Endothelial cell of umbilical vein (primary cell): ENCODE data around the gene ZNF281.

Experiments used
- CTCF ChIP-seq, 2 donors: IDR thresholded peaks; 1 replicate in 1 of 2; 2 replicates in 1 of 2; pipeline ENCODE4 v1.5.1; 2011; ENCODE audit warnings: low read length in 2 of 2, mild to moderate bottlenecking in 2 of 2, moderate library complexity in 2 of 2, control low read depth in 1 of 2, inconsistent platforms in 1 of 2, low read depth in 1 of 2; ENCODE audit not compliant: insufficient read depth in 1 of 2; ENCODE audit errors: extremely low read depth in 1 of 2
- EZH2 ChIP-seq: IDR thresholded peaks from 2 replicates; pipeline ENCODE4 v1.6.1; 2012; ENCODE audit warnings: borderline replicate concordance, low read depth, mild to moderate bottlenecking, moderate library complexity, low read length, inconsistent platforms; ENCODE audit not compliant: severe bottlenecking
- FOS ChIP-seq: IDR thresholded peaks from 2 replicates; pipeline ENCODE4 v1.6.1; 2011; ENCODE audit warnings: mild to moderate bottlenecking, low read length, moderate library complexity, borderline replicate concordance; ENCODE audit not compliant: insufficient read depth
- JUN ChIP-seq: IDR thresholded peaks from 2 replicates; pipeline ENCODE4 v1.6.1; 2011; ENCODE audit warnings: borderline replicate concordance, low read depth; ENCODE audit not compliant: insufficient read length, insufficient read depth
- POLR2A ChIP-seq: IDR thresholded peaks from 2 replicates; pipeline ENCODE4 v1.6.1; 2012; ENCODE audit warnings: low read depth, mild to moderate bottlenecking, control low read depth, low read length
- POLR2AphosphoS5 ChIP-seq: IDR thresholded peaks from 2 replicates; pipeline ENCODE4 v1.6.1; 2012; ENCODE audit warnings: low read depth, mild to moderate bottlenecking, control low read depth, low read length, moderate library complexity; ENCODE audit not compliant: insufficient read depth

- TF ChIP-seq CTCF (IDR thresholded peaks at IDR 0.05; ENCODE audit: extremely low read depth in 1 of 2, insufficient read depth in 1 of 2, low read depth in 1 of 2, low read length in 2 of 2): no peak
- no peak for TF ChIP-seq EZH2
- no peak for TF ChIP-seq POLR2AphosphoS5
- no peak for TF ChIP-seq POLR2A
- TF ChIP-seq FOS: no peak
- TF ChIP-seq JUN: no peak
Measured at GRCh38 chr1:200405264-200405663, 4.6 kb downstream of the ZNF281 start.
